H1 (cell line): ENCODE data around the gene PALM. TPM values are rescaled to one million over a fixed set of nuclear protein-coding genes. Genes with fewer than 3 reads are reported as not detected.

Experiments used
- HDAC6 ChIP-seq: IDR thresholded peaks from one replicate; pipeline ENCODE4 v1.7.1; 2012; ENCODE audit warnings: low read depth, mild to moderate bottlenecking, inconsistent platforms, low read length, moderate library complexity
- SIX5 ChIP-seq: IDR thresholded peaks from 2 replicates; pipeline ENCODE4 v1.6.1; 2011; ENCODE audit warnings: mild to moderate bottlenecking, low read depth, low read length
- TCF12 ChIP-seq: IDR thresholded peaks from 2 replicates; pipeline ENCODE4 v1.6.1; 2011; ENCODE audit warnings: low read depth, mild to moderate bottlenecking, low read length
- polyA plus RNA-seq, 7 experiments: library from polyadenylated mRNA; depleted of rRNA in 3 of 7; stranded (reverse) in 5 of 7; unstranded in 2 of 7; fragments of >200 nt in 5 of 7; fragments of 200-250 nt in 2 of 7; gene quantifications; 1 replicate in 5 of 7; 2 replicates in 1 of 7; 4 replicates in 1 of 7; pipeline versions ENCODE4 v1.2.1 to v1.2.3, GENCODE V29; 2011 to 2013; ENCODE audit warnings: missing spikeins in 2 of 7, mixed read lengths in 2 of 7
- total RNA-seq: library from RNA; stranded (reverse); fragmentation: NEBNext Ultra II Directional; extraction: Animal tissue kit (Norgen Biotek cat#: 25700); gene quantifications from 2 replicates; pipeline ENCODE4 v1.2.1, GENCODE V29; 2021

Gene PALM
- total and polyA plus RNA-seq, 2 of the 8 experiments (the other 6 are each of a cell fraction or from before 2014, with no cell fraction given), result 5.7 to 16.5 TPM

GRCh38 chr19:747432-748273 is 38.9 kb downstream of the PALM start (continued):
- no peak for TF ChIP-seq TCF12
- no peak for TF ChIP-seq SIX5
- TF ChIP-seq HDAC6, result no peak
